ENCODE data around the gene FXYD2.
"Not testable (repeated sequence)": the region's sequence is repeated elsewhere in the genome, so short reads cannot be mapped to it uniquely, and the experiment has no call there.

Gene FXYD2

GRCh38 chr11:117820516-117820915 is 4.0 kb downstream of the FXYD2 start:
- no peak for DNase-seq (ENCODE audit: low read depth)

GRCh38 chr11:117820071-117820470 is 4.5 kb downstream of the FXYD2 start:
- no peak for DNase-seq (ENCODE audit: low read depth)

GRCh38 chr11:117819096-117820040 is 5.2 kb downstream of the FXYD2 start:
- no peak for DNase-seq (ENCODE audit: low read depth)

GRCh38 chr11:117818041-117818873 is 6.3 kb downstream of the FXYD2 start:
- no peak for DNase-seq (ENCODE audit: low read depth)

GRCh38 chr11:117817368-117818040 is 7.0 kb downstream of the FXYD2 start:
- DNase-seq (ENCODE audit: low read depth): peak; percentile 38

GRCh38 chr11:117816846-117817367 is 7.6 kb downstream of the FXYD2 start:
- DNase-seq (ENCODE audit: low read depth): no peak

- no peak for DNase-seq (ENCODE audit: low read depth)
These were observed 8.3 kb downstream of the FXYD2 start for GRCh38 chr11:117816151-117816741.

- no peak for DNase-seq (ENCODE audit: low read depth)
These were observed 9.2 kb downstream of the FXYD2 start for GRCh38 chr11:117815262-117815803.

GRCh38 chr11:117814766-117815261 is 9.7 kb downstream of the FXYD2 start:
- DNase-seq (ENCODE audit: low read depth): no peak

- no peak for DNase-seq (ENCODE audit: low read depth)
These were observed 10.3 kb downstream of the FXYD2 start for GRCh38 chr11:117814204-117814765.

- not testable (repeated sequence) for DNase-seq (ENCODE audit: low read depth)
These were observed 14.5 kb downstream of the FXYD2 start for GRCh38 chr11:117810056-117810451.

- DNase-seq (ENCODE audit: low read depth): no peak
These were observed 15.1 kb downstream of the FXYD2 start for GRCh38 chr11:117809236-117810055.

- DNase-seq (ENCODE audit: low read depth): no peak
These were observed 15.8 kb downstream of the FXYD2 start for GRCh38 chr11:117808784-117809183.

- no peak for DNase-seq (ENCODE audit: low read depth)
These were observed 16.8 kb downstream of the FXYD2 start for GRCh38 chr11:117807482-117808327.

GRCh38 chr11:117806846-117807245 is 17.7 kb downstream of the FXYD2 start:
- no peak for DNase-seq (ENCODE audit: low read depth)

GRCh38 chr11:117805045-117805444 is 19.5 kb downstream of the FXYD2 start:
- DNase-seq (ENCODE audit: low read depth): no peak

GRCh38 chr11:117803896-117804295 is 20.6 kb downstream of the FXYD2 start:
- no peak for DNase-seq (ENCODE audit: low read depth)

- DNase-seq (ENCODE audit: low read depth): no peak
These were observed 24.9 kb downstream of the FXYD2 start for GRCh38 chr11:117799634-117800033.

Data from HS-5 (cell line).